ENCODE results near the gene CBFA2T3. TPM values are rescaled to one million over a fixed set of nuclear protein-coding genes. Genes with fewer than 3 reads are reported as not detected.

Gene CBFA2T3
- total RNA-seq, 1 donor from 2014 or later: not detected

- H3K36me3 Mint-ChIP-seq (ENCODE audit: unreplicated experiment): no peaks in the 10 kb centered on the region
- no peak overlapping the region for H3K27ac Mint-ChIP-seq (ENCODE audit: unreplicated experiment)
- no peaks in the 10 kb centered on the region for H3K9me3 Mint-ChIP-seq (ENCODE audit: unreplicated experiment)
- no peak for DNase-seq (ENCODE audit: extremely low spot score, unreplicated experiment)
- peaks cover 8% of the 10 kb centered on the region for H3K27me3 Mint-ChIP-seq (ENCODE audit: unreplicated experiment)
- H3K4me3 Mint-ChIP-seq (ENCODE audit: unreplicated experiment): no peak overlapping the region
- TF ChIP-seq, protein P1, sequence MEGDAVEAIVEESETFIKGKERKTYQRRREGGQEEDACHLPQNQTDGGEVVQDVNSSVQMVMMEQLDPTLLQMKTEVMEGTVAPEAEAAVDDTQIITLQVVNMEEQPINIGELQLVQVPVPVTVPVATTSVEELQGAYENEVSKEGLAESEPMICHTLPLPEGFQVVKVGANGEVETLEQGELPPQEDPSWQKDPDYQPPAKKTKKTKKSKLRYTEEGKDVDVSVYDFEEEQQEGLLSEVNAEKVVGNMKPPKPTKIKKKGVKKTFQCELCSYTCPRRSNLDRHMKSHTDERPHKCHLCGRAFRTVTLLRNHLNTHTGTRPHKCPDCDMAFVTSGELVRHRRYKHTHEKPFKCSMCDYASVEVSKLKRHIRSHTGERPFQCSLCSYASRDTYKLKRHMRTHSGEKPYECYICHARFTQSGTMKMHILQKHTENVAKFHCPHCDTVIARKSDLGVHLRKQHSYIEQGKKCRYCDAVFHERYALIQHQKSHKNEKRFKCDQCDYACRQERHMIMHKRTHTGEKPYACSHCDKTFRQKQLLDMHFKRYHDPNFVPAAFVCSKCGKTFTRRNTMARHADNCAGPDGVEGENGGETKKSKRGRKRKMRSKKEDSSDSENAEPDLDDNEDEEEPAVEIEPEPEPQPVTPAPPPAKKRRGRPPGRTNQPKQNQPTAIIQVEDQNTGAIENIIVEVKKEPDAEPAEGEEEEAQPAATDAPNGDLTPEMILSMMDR (IDR thresholded peaks at IDR 0.05): no peak
- peaks cover 2% of the 10 kb centered on the region for H3K4me1 Mint-ChIP-seq (ENCODE audit: unreplicated experiment)
Measured at GRCh38 chr16:88883117-88883895, 93.7 kb downstream of the CBFA2T3 start.

DNA sequence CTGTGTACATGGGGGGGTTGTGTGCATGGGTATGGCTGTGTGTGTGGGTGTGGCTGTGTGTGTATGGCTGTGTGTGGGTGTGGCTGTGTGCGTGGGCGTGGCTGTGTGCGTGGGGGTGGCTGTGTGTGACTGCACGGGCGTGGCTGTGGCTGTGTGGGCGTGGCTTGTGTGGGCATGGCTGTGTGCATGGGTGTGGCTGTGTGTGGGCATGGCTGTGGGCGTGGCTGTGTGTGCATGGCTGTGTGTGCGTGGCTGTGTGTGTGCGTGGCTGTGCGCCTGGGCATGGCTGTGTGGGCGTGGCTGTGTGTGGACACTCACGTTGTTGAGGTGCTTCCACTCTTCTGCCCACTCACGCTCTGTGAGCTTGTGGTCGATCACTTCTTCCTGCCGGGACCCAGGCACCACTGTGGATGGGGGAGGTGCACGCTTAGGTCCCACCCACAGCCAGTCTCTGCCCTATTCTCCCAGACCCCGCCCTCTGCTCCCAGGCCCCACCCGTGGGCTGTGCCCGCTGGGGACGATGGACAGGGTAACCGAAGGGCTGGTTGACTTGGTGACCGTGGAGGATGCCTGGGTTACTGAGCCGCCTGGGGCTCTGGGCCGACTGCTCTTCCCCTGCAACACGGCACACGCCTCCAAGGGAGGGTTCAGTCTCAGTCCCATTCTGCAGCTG lies 94.5 kb downstream of the CBFA2T3 start:
- TF ChIP-seq, protein P1 (IDR thresholded peaks at IDR 0.05): no peak
- no peak overlapping the region for H3K27ac Mint-ChIP-seq (ENCODE audit: unreplicated experiment)
- H3K27me3 Mint-ChIP-seq (ENCODE audit: unreplicated experiment): peaks cover 10% of the 10 kb centered on the region
- no peaks in the 10 kb centered on the region for H3K4me1 Mint-ChIP-seq (ENCODE audit: unreplicated experiment)
- H3K9me3 Mint-ChIP-seq (ENCODE audit: unreplicated experiment): no peaks in the 10 kb centered on the region
- DNase-seq (ENCODE audit: extremely low spot score, unreplicated experiment): no peak
- no peak overlapping the region for H3K4me3 Mint-ChIP-seq (ENCODE audit: unreplicated experiment)
- no peaks in the 10 kb centered on the region for H3K36me3 Mint-ChIP-seq (ENCODE audit: unreplicated experiment)

GRCh38 chr16:88881675-88882357 lies 95.2 kb downstream of the CBFA2T3 start:
- Mint-ChIP-seq H3K27ac (ENCODE audit: unreplicated experiment) (no peak overlapping the region), H3K27me3 (ENCODE audit: unreplicated experiment) (peaks cover 10% of the 10 kb centered on the region), H3K9me3 (ENCODE audit: unreplicated experiment) (no peaks in the 10 kb centered on the region), H3K4me3 (ENCODE audit: unreplicated experiment) (no peak overlapping the region), H3K4me1 (ENCODE audit: unreplicated experiment) (no peaks in the 10 kb centered on the region), H3K36me3 (ENCODE audit: unreplicated experiment) (no peaks in the 10 kb centered on the region)
- no peak for DNase-seq (ENCODE audit: extremely low spot score, unreplicated experiment)
- TF ChIP-seq, protein P1 (IDR thresholded peaks at IDR 0.05): no peak

GRCh38 chr16:88881007-88881615 lies 95.9 kb downstream of the CBFA2T3 start:
- no peaks in the 10 kb centered on the region for H3K9me3 Mint-ChIP-seq (ENCODE audit: unreplicated experiment)
- TF ChIP-seq, protein P1 (IDR thresholded peaks at IDR 0.05): no peak

More at GRCh38 chr16:88881007-88881615, 95.9 kb downstream of the CBFA2T3 start:
- H3K4me3 Mint-ChIP-seq (ENCODE audit: unreplicated experiment): no peak overlapping the region
- DNase-seq (ENCODE audit: extremely low spot score, unreplicated experiment): no peak
- H3K27me3 Mint-ChIP-seq (ENCODE audit: unreplicated experiment): peaks cover 15% of the 10 kb centered on the region
- H3K36me3 Mint-ChIP-seq (ENCODE audit: unreplicated experiment): no peaks in the 10 kb centered on the region
- H3K4me1 Mint-ChIP-seq (ENCODE audit: unreplicated experiment): no peaks in the 10 kb centered on the region
- no peak overlapping the region for H3K27ac Mint-ChIP-seq (ENCODE audit: unreplicated experiment)
